ENCODE measurements around the gene VAC14. TPM values are rescaled to one million over a fixed set of nuclear protein-coding genes. Genes with fewer than 3 reads are reported as not detected.

VAC14 gene
- total RNA-seq, 1 experiment from 2014 or later = 65.5 TPM

DNA sequence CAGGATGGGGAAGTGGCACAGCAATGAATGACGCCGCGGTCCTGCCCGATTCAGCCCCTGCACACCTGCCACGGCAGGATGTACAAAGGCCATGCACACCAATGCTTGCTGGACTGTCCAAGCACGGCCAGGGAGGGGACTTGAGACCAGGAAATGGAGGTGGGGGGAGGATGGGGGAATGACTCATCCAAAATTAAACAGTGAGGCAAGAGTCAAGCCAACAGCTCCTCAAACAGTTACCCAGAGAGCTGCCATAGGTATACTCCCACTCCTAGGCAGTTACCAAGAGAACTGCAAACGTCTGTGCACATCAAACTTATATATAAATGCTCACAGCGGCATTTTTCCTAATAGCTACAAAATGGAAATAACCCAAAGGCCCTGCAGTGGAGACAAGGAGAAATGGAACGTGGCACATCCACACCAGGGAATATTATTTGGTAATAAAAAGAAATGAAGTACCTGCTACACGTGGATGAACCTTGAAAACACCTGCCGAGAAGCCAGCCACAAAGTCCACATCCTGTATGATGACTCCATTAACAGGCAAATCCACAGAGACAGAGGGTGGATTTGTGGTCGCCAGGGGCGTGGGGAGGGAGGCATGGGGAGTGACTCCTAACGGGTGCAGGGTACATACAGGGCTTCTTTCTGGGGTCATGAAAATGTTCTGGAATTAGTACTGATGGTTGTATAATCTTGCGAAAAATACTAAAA lies 54.1 kb downstream of the VAC14 start:
- POLR2A ChIA-PET (ENCODE audit: unreplicated experiment) = interaction anchor here (0.6 to 1.0 kb wide), 2 partner anchors 14 to 1099 kb away, joined by 3 to 6 read pairs; partner anchors contain the start of gene ATXN1L
- ATAC-seq = peak; percentile 89
- H3K9me3 ChIP-seq (ENCODE audit: low read length) = no peaks in the 10 kb centered on the region
- no TSS peak for BruUV-seq (replicated peaks)
- no peaks in the 10 kb centered on the region for H3K9me2 ChIP-seq (replicated peaks; ENCODE audit: low read length)
- H3F3A ChIP-seq (ENCODE audit: low read length, unreplicated experiment) = no peaks in the 10 kb centered on the region
- peak; percentile 94 for DNase-seq
- peak overlapping the region; percentile 73 for H3K4me2 ChIP-seq (ENCODE audit: low read length)
- peak overlapping the region; percentile 12; the same call in 1 of the 2 replicates for H3K4me3 ChIP-seq (ENCODE audit: low read length)
- intact Hi-C loops (cut with micrococcal nuclease) = loop anchor here (1.0 to 2.0 kb wide), 4 partner anchors 13 to 60 kb away; partner anchors contain the start of gene MTSS2
- H3K36me3 ChIP-seq (ENCODE audit: low read depth, low read length) = peaks cover 8% of the 10 kb centered on the region
- peak overlapping the region; percentile 99 for H3K27ac ChIP-seq (ENCODE audit: low read length)
- H3K27me3 ChIP-seq (ENCODE audit: low read length) = no peaks in the 10 kb centered on the region
- no peak for TF ChIP-seq EZH2 (IDR thresholded peaks at IDR 0.05; ENCODE audit: low read length, unreplicated experiment)
- TF ChIP-seq, protein P1, sequence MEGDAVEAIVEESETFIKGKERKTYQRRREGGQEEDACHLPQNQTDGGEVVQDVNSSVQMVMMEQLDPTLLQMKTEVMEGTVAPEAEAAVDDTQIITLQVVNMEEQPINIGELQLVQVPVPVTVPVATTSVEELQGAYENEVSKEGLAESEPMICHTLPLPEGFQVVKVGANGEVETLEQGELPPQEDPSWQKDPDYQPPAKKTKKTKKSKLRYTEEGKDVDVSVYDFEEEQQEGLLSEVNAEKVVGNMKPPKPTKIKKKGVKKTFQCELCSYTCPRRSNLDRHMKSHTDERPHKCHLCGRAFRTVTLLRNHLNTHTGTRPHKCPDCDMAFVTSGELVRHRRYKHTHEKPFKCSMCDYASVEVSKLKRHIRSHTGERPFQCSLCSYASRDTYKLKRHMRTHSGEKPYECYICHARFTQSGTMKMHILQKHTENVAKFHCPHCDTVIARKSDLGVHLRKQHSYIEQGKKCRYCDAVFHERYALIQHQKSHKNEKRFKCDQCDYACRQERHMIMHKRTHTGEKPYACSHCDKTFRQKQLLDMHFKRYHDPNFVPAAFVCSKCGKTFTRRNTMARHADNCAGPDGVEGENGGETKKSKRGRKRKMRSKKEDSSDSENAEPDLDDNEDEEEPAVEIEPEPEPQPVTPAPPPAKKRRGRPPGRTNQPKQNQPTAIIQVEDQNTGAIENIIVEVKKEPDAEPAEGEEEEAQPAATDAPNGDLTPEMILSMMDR (conservative IDR thresholded peaks at IDR 0.05; ENCODE audit: low read depth, low read length) = no peak
- TF ChIP-seq EZH2phosphoT487 (IDR thresholded peaks at IDR 0.05; ENCODE audit: borderline replicate concordance, low read length) = no peak
- CTCF ChIA-PET = interaction anchor here (1.4 kb wide), 1 partner anchor 24 kb away, joined by 7 read pairs; no protein-coding TSS in a partner anchor
- no peaks in the 10 kb centered on the region for H4K20me1 ChIP-seq (ENCODE audit: low read length)
- H3K79me2 ChIP-seq (ENCODE audit: low read length) = no peaks in the 10 kb centered on the region
- H3K9ac ChIP-seq (ENCODE audit: low read length) = peak overlapping the region; percentile 89
- H3K4me1 ChIP-seq (ENCODE audit: insufficient read depth, low read length) = peaks cover 36% of the 10 kb centered on the region
- peak overlapping the region; percentile 60 for H2AFZ ChIP-seq (ENCODE audit: low read length)

DNA sequence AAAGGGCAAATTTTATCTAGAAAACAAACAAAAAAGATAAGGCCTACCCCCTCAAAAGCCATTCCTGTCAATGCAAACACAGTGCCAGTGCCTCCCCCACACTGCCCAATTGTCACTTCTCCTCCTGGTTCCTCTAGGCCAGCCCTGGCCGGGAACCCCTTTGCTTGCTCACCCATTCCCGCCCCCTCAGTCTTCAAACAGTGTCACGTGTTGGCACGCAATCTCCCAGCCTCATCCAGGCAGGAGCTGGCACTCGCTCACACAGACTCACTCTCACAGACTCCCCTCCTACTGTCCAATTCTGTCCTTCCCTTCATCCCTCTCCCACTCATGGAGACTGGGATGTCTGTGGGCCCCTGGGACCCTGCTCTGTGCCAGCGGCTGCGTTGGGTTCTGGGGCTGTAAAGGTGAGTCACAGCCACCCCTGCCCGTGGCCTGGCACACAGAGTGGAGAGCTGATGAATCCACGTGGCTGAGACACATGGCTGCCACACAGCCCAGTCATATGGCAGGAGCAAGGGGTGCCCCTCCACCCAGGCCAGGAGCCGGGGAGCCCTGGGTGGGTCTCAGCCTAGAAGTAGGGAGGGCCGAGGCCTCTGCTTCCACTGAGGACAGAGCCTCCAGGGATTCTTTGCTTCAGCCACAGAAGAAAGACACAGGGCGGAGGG lies 54.8 kb downstream of the VAC14 start:
- ChIA-PET CTCF (interaction anchor here (1.4 kb wide), 1 partner anchor 25 kb away, joined by 7 read pairs; no protein-coding TSS in a partner anchor), POLR2A (ENCODE audit: unreplicated experiment) (interaction anchor here (0.6 to 1.0 kb wide), 2 partner anchors 14 to 1100 kb away, joined by 3 to 6 read pairs; partner anchors contain the start of gene ATXN1L)
- BruUV-seq (replicated peaks) = TSS peak; percentile 73
- DNase-seq (peak; percentile 73), ATAC-seq (peak; percentile 50)
- no peaks in the 10 kb centered on the region for H3K9me2 ChIP-seq (replicated peaks; ENCODE audit: low read length)
- peak overlapping the region; percentile 89 for H3K9ac ChIP-seq (ENCODE audit: low read length)
- H3K4me2 ChIP-seq (ENCODE audit: low read length) = peak overlapping the region; percentile 73
- H3K4me3 ChIP-seq (ENCODE audit: low read length) = peak overlapping the region; percentile 12; the same call in 1 of the 2 replicates
- H3K79me2 ChIP-seq (ENCODE audit: low read length) = no peaks in the 10 kb centered on the region
- H3K9me3 ChIP-seq (ENCODE audit: low read length) = no peaks in the 10 kb centered on the region
- peaks cover 8% of the 10 kb centered on the region for H3K36me3 ChIP-seq (ENCODE audit: low read depth, low read length)
- H3K4me1 ChIP-seq (ENCODE audit: insufficient read depth, low read length) = peaks cover 36% of the 10 kb centered on the region
- peak overlapping the region; percentile 99 for H3K27ac ChIP-seq (ENCODE audit: low read length)
- no peak for TF ChIP-seq EZH2 (IDR thresholded peaks at IDR 0.05; ENCODE audit: low read length, unreplicated experiment)
- TF ChIP-seq, protein P1 (conservative IDR thresholded peaks at IDR 0.05; ENCODE audit: low read depth, low read length) = no peak
- TF ChIP-seq EZH2phosphoT487 (IDR thresholded peaks at IDR 0.05; ENCODE audit: borderline replicate concordance, low read length) = no peak
- no peaks in the 10 kb centered on the region for H3F3A ChIP-seq (ENCODE audit: low read length, unreplicated experiment)
- intact Hi-C loops (cut with micrococcal nuclease) = loop anchor here (1.0 to 2.0 kb wide), 3 partner anchors 31 to 59 kb away; partner anchors contain the start of gene MTSS2
- no peaks in the 10 kb centered on the region for H3K27me3 ChIP-seq (ENCODE audit: low read length)
- peak overlapping the region; percentile 60 for H2AFZ ChIP-seq (ENCODE audit: low read length)
- H4K20me1 ChIP-seq (ENCODE audit: low read length) = no peaks in the 10 kb centered on the region
